MCF 10A (cell line): ENCODE measurements around the gene SLC22A7. TPM values are rescaled to one million over a fixed set of nuclear protein-coding genes. Genes with fewer than 3 reads are reported as not detected.

Experiments used
- BruUV-seq: library from RNA; stranded (reverse); fragments of 400-500 nt; replicated peaks from 2 replicates; lab custom pipeline; 2021; lab: Mats Ljungman, UMichigan
- CTCF ChIA-PET: fragments of 300-600 bp; sonication (Branson Sonifier 250); formaldehyde crosslinking; extraction: SDS; loops from one replicate; lab custom pipeline; 2021; ENCODE audit warnings: antibody characterized with exemption, inconsistent platforms; lab: Yijun Ruan, JAX
- POLR2A ChIA-PET: fragments of 300-600, 350-650 bp; sonication (Branson Sonifier 250); formaldehyde crosslinking; extraction: SDS; loops from one replicate; lab custom pipeline; 2020; ENCODE audit warnings: antibody characterized with exemption, inconsistent platforms; lab: Yijun Ruan, JAX
- DNase-seq: peaks from one replicate; pipeline ENCODE4 v3.0.0-alpha.2; 2018; ENCODE audit not compliant: unreplicated experiment
- H3K27ac Mint-ChIP-seq: one replicate; pipeline ENCODE4 v1.8.0; 2022; ENCODE audit warnings: mild to moderate bottlenecking, low read depth, mixed read lengths; ENCODE audit not compliant: unreplicated experiment
- H3K27me3 Mint-ChIP-seq: one replicate; pipeline ENCODE4 v1.8.0; 2022; ENCODE audit warnings: mixed read lengths; ENCODE audit not compliant: insufficient read depth, unreplicated experiment
- H3K36me3 Mint-ChIP-seq: one replicate; pipeline ENCODE4 v1.8.0; 2022; ENCODE audit warnings: mild to moderate bottlenecking, moderate library complexity, mixed read lengths; ENCODE audit not compliant: insufficient read depth, unreplicated experiment
- H3K4me1 Mint-ChIP-seq: one replicate; pipeline ENCODE4 v1.8.0; 2022; ENCODE audit warnings: mixed read lengths; ENCODE audit not compliant: insufficient read depth, unreplicated experiment
- H3K4me3 Mint-ChIP-seq: one replicate; pipeline ENCODE4 v1.8.0; 2022; ENCODE audit warnings: mild to moderate bottlenecking, moderate library complexity, mixed read lengths; ENCODE audit not compliant: unreplicated experiment
- H3K9me3 Mint-ChIP-seq: one replicate; pipeline ENCODE4 v1.8.0; 2022; ENCODE audit warnings: mixed read lengths; ENCODE audit not compliant: unreplicated experiment
- CTCF ChIP-seq: fragments of 200-600 bp; IDR thresholded peaks from one replicate; pipeline ENCODE4 v1.8.0; 2022; ENCODE audit warnings: antibody characterized with exemption, mild to moderate bottlenecking; ENCODE audit not compliant: unreplicated experiment
- intact Hi-C: fragments of 100-400 bp; cut with micrococcal nuclease; formaldehyde crosslinking; loops from 2 replicates; pipeline ENCODE4 v1.14.1; 2022
- total RNA-seq: library from RNA; stranded (reverse); gene quantifications from 2 replicates; pipeline ENCODE4 v1.2.3, GENCODE V29; 2022

The SLC22A7 gene
- total RNA-seq, 1 experiment from 2014 or later: not detected

DNA sequence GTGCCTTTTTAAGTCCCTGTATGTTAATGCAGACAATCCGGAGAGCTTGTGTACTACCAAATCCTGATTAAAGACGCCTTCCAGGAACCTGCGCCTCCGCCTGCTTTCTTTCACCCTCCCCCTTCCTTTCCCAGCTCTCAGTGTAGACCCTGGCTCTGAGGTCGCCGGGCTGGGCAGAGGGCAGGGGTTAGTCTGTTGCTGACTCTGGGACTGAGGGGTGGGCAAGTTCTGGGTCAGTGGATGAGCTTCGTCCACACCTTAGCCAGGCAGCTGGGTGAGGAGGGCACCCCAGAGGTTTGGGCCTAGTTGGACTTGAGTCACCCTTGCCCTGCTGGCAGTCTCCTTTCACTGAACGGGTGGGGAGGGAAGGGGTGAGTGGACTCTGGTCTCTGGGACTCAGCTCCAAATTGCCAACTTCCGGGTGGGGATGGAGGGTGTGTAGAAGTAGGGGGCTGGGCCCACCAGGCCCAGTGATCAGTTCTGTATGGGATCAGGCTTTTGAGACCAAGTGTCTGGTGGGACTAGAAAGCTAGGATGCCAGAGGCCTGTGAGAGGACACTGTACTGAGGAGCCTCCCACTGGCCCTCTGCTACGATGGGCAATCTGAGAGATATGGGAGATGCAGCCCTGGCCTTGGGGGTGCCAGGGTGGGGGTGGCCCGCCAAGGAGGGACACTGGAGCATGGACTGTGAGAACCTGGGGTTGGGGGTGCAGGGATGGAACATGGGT lies 21.3 kb upstream of the SLC22A7 start:
- no peaks in the 10 kb centered on the region for H3K9me3 Mint-ChIP-seq
- peaks cover 6% of the 10 kb centered on the region for H3K36me3 Mint-ChIP-seq
- no peak for DNase-seq
- peaks cover 11% of the 10 kb centered on the region for H3K27me3 Mint-ChIP-seq
- CTCF ChIA-PET: interaction anchor here (1.0 kb wide), 1 partner anchor 24 kb away, joined by 3 read pairs; no protein-coding TSS in a partner anchor
- intact Hi-C loops: no loop called here
- no peak for TF ChIP-seq CTCF
- no TSS peak for BruUV-seq
- no peak overlapping the region for H3K27ac Mint-ChIP-seq
- no peak overlapping the region for H3K4me3 Mint-ChIP-seq
- peaks cover 5% of the 10 kb centered on the region for H3K4me1 Mint-ChIP-seq
- POLR2A ChIA-PET: no interaction called here

DNA sequence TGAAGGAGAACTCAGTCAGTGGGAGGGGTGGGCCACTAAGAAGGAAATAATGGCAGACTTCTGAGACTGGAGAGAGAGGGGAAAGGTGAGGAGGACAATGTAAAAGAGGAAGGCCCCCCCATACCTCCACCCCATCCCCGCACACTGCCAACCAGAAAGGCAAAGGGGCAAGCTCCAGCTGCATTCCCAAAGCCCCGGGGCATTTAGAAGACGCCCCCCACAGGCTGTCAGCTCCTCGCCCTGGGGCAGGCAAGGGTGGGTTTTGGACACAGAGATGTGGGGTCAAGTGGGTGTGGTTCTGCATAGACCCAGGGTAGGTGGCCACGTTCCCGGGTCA lies 20.8 kb upstream of the SLC22A7 start:
- intact Hi-C loops: no loop called here
- peaks cover 6% of the 10 kb centered on the region for H3K36me3 Mint-ChIP-seq

GRCh38 chr6:43277643-43278523 lies 20.2 kb upstream of the SLC22A7 start:
- Mint-ChIP-seq H3K4me3 (no peak overlapping the region), H3K36me3 (peaks cover 6% of the 10 kb centered on the region), H3K27me3 (peaks cover 22% of the 10 kb centered on the region), H3K4me1 (peaks cover 5% of the 10 kb centered on the region), H3K9me3 (no peaks in the 10 kb centered on the region), H3K27ac (no peak overlapping the region)
- no TSS peak for BruUV-seq
- no peak for TF ChIP-seq CTCF
- DNase-seq: no peak
- ChIA-PET CTCF (no interaction called here), POLR2A (interaction anchor here (0.8 kb wide), 1 partner anchor 15 kb away, joined by 3 read pairs; no protein-coding TSS in a partner anchor)
- intact Hi-C loops: no loop called here

More for the DNA sequence above, 20.8 kb upstream of the SLC22A7 start:
- H3K4me1 Mint-ChIP-seq: peaks cover 5% of the 10 kb centered on the region
- no peaks in the 10 kb centered on the region for H3K9me3 Mint-ChIP-seq
- H3K27ac Mint-ChIP-seq: no peak overlapping the region
- BruUV-seq: no TSS peak
- TF ChIP-seq CTCF: no peak
- CTCF ChIA-PET: interaction anchor here (1.0 kb wide), 1 partner anchor 24 kb away, joined by 3 read pairs; no protein-coding TSS in a partner anchor
- DNase-seq: no peak
- H3K27me3 Mint-ChIP-seq: peaks cover 16% of the 10 kb centered on the region
- POLR2A ChIA-PET: no interaction called here
- no peak overlapping the region for H3K4me3 Mint-ChIP-seq

DNA sequence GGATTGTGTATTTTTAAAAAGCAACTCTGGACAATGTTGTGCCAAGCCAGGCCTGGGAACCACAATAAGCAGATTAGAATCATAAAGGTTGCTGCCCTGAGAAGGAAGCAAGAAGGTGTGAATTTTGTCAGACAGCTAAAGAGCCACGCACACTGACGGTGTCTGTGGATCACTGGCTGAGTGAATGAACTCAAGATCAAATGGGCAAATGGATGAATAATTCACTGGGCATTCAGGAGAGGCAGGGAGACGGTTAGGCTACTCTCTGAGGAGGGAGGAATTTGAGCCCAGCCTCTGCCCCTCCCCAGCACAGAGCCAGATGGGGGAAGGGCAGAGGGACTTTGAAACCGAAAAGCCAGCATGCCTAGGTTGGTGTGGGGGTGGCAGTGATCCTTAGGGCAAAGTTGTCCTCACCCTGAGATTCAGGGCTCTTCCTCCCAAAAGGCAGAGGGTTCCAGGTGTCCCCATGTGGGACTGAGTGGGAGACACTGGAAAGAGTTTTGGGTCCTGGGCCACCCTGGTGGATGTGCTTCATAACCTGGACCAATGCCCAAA lies 19.5 kb upstream of the SLC22A7 start:
- H3K4me3 Mint-ChIP-seq: no peak overlapping the region
- H3K36me3 Mint-ChIP-seq: peaks cover 6% of the 10 kb centered on the region
- BruUV-seq: no TSS peak
- peaks cover 25% of the 10 kb centered on the region for H3K27me3 Mint-ChIP-seq
- no peak for TF ChIP-seq CTCF
- DNase-seq: no peak
- intact Hi-C loops: no loop called here
- ChIA-PET POLR2A (interaction anchor here (0.8 kb wide), 1 partner anchor 15 kb away, joined by 3 read pairs; no protein-coding TSS in a partner anchor), CTCF (interaction anchor here (0.5 kb wide), 1 partner anchor 43 kb away, joined by 3 read pairs; no protein-coding TSS in a partner anchor)
- H3K27ac Mint-ChIP-seq: peak overlapping the region; percentile 12
- H3K9me3 Mint-ChIP-seq: no peaks in the 10 kb centered on the region
- H3K4me1 Mint-ChIP-seq: peaks cover 5% of the 10 kb centered on the region
